Neural cell (in vitro differentiated cells): Measurements from ENCODE around the gene GAPVD1. TPM values are rescaled to one million over a fixed set of nuclear protein-coding genes. Genes with fewer than 3 reads are reported as not detected.

Experiments
- H2AFZ ChIP-seq: fragments of 200-600, 300-800 bp; sonication (generic), shearing (Covaris generic); 2 replicates; pipeline ENCODE4 v1.6.0; 2014; ENCODE audit warnings: low read depth, mild to moderate bottlenecking, antibody characterized with exemption, low read length, moderate library complexity
- H3F3A ChIP-seq: fragments of 200-600 bp; shearing (Covaris generic); 2 replicates; pipeline ENCODE4 v1.6.1; 2016; ENCODE audit warnings: mild to moderate bottlenecking, moderate library complexity, mixed read lengths, antibody characterized with exemption, low read length; ENCODE audit not compliant: insufficient read depth, poor library complexity, severe bottlenecking
- H3K27ac ChIP-seq: fragments of 200-600, 300-800 bp; sonication (generic), shearing (Covaris generic); 2 replicates; pipeline ENCODE4 v1.5.1; 2014; ENCODE audit warnings: mild to moderate bottlenecking, low read length, moderate library complexity
- H3K27me3 ChIP-seq: fragments of 300-800, 200-600 bp; sonication (generic), shearing (Covaris generic); 2 replicates; pipeline ENCODE4 v1.6.0; 2014; ENCODE audit warnings: mild to moderate bottlenecking, low read depth, low read length, moderate library complexity; ENCODE audit not compliant: insufficient read depth
- H3K36me3 ChIP-seq: fragments of 300-800, 200-600 bp; sonication (generic), shearing (Covaris generic); 2 replicates; pipeline ENCODE4 v1.5.1; 2014; ENCODE audit warnings: mild to moderate bottlenecking, antibody characterized with exemption, low read length, moderate library complexity; ENCODE audit not compliant: insufficient read depth
- H3K4me2 ChIP-seq: fragments of 300-800, 200-600 bp; sonication (generic), shearing (Covaris generic); 2 replicates; pipeline ENCODE4 v1.6.0; 2014; ENCODE audit warnings: mild to moderate bottlenecking, low read length
- H3K4me3 ChIP-seq: fragments of 300-800, 200-600 bp; sonication (generic), shearing (Covaris generic); 2 replicates; pipeline ENCODE4 v1.5.1; 2014; ENCODE audit warnings: mild to moderate bottlenecking, low read length, moderate library complexity
- H3K79me2 ChIP-seq: fragments of 200-600 bp; shearing (Covaris generic); replicated peaks from 2 replicates; pipeline ENCODE4 v1.6.0; 2014; ENCODE audit warnings: mild to moderate bottlenecking, low read length, moderate library complexity; ENCODE audit not compliant: insufficient read depth
- H3K9ac ChIP-seq: fragments of 300-800, 200-600 bp; sonication (generic), shearing (Covaris generic); 2 replicates; pipeline ENCODE4 v1.6.1; 2016; ENCODE audit warnings: mild to moderate bottlenecking, low read length, mixed read lengths
- H3K9me2 ChIP-seq: fragments of 200-600 bp; shearing (Covaris generic); 2 replicates; pipeline ENCODE4 v1.6.1; 2016; ENCODE audit warnings: mild to moderate bottlenecking, low read length, mixed read lengths; ENCODE audit not compliant: insufficient read depth
- H3K9me3 ChIP-seq: fragments of 200-600, 300-800 bp; sonication (generic), shearing (Covaris generic); 2 replicates; pipeline ENCODE4 v1.6.1; 2016; ENCODE audit warnings: mild to moderate bottlenecking, mixed run types, low read length, moderate library complexity, mixed read lengths
- H4K20me1 ChIP-seq: fragments of 200-600 bp; shearing (Covaris generic); 2 replicates; pipeline ENCODE4 v1.6.1; 2016; ENCODE audit warnings: mild to moderate bottlenecking, mixed run types; ENCODE audit not compliant: insufficient read depth
- CTCF ChIP-seq: fragments of 450-650 bp; IDR thresholded peaks from 2 replicates; pipeline ENCODE4 v1.5.1; 2014; ENCODE audit warnings: antibody characterized with exemption, mild to moderate bottlenecking, moderate library complexity; ENCODE audit not compliant: poor library complexity, severe bottlenecking
- EP300 ChIP-seq: fragments of 450-650 bp; conservative IDR thresholded peaks from 2 replicates; pipeline ENCODE4 v1.6.1; 2014; ENCODE audit warnings: antibody characterized with exemption, mild to moderate bottlenecking, moderate library complexity; ENCODE audit not compliant: poor library complexity, severe bottlenecking
- EZH2 ChIP-seq: fragments of 200-600, 300-800 bp; shearing (Covaris generic), sonication (generic); IDR thresholded peaks from 2 replicates; pipeline ENCODE4 v1.6.1; 2014; ENCODE audit warnings: antibody characterized with exemption, low read length, borderline replicate concordance, mild to moderate bottlenecking; ENCODE audit not compliant: insufficient read depth, poor library complexity, severe bottlenecking
- MXI1 ChIP-seq: fragments of 450-650 bp; conservative IDR thresholded peaks from 2 replicates; pipeline ENCODE4 v1.6.1; 2014; ENCODE audit warnings: antibody characterized with exemption, mild to moderate bottlenecking; ENCODE audit not compliant: poor library complexity, severe bottlenecking
- POLR2AphosphoS5 ChIP-seq: IDR thresholded peaks from 2 replicates; pipeline ENCODE4 v1.6.1; 2012
- RAD21 ChIP-seq: fragments of 450-650 bp; conservative IDR thresholded peaks from 2 replicates; pipeline ENCODE4 v1.6.1; 2014; ENCODE audit warnings: antibody characterized with exemption, mild to moderate bottlenecking, moderate library complexity
- REST ChIP-seq: IDR thresholded peaks from 2 replicates; pipeline ENCODE4 v1.6.1; 2012; ENCODE audit warnings: borderline replicate concordance
- SMC3 ChIP-seq: fragments of 450-650 bp; conservative IDR thresholded peaks from 2 replicates; pipeline ENCODE4 v1.6.1; 2014; ENCODE audit warnings: antibody characterized with exemption, mild to moderate bottlenecking, moderate library complexity; ENCODE audit not compliant: poor library complexity
- TAF1 ChIP-seq: IDR thresholded peaks from 2 replicates; pipeline ENCODE4 v1.6.1; 2012; ENCODE audit warnings: low read depth
- polyA plus RNA-seq: library from polyadenylated mRNA; depleted of rRNA; stranded (reverse); fragments of >200 nt; gene quantifications from 2 replicates; pipeline ENCODE4 v1.2.3, GENCODE V29; 2014

GAPVD1 gene
- polyA plus RNA-seq, 1 donor from 2014 or later, result 49.2 TPM

- Histone ChIP-seq H3K9me3 (no peaks in the 10 kb centered on the region), H3F3A (no peaks in the 10 kb centered on the region), H3K27ac (no peak overlapping the region), H3K27me3 (no peaks in the 10 kb centered on the region), H2AFZ (no peak overlapping the region), H3K36me3 (peaks cover 22% of the 10 kb centered on the region), H3K79me2 (peaks cover 50% of the 10 kb centered on the region), H3K9me2 (no peaks in the 10 kb centered on the region), H4K20me1 (no peaks in the 10 kb centered on the region), H3K4me2 (peak overlapping the region; percentile 31), H3K9ac (no peak overlapping the region), H3K4me3 (peak overlapping the region; percentile 90)
- TF ChIP-seq RAD21, result no peak
- no peak for TF ChIP-seq EZH2
- no peak for TF ChIP-seq CTCF
- no peak for TF ChIP-seq MXI1
- no peak for TF ChIP-seq POLR2AphosphoS5
- no peak for TF ChIP-seq SMC3
- no peak for TF ChIP-seq EP300
Observed at GRCh38 chr9:125238127-125238914, 23.3 kb upstream of the GAPVD1 start.

- Histone ChIP-seq H3F3A (no peaks in the 10 kb centered on the region), H3K4me3 (peak overlapping the region; percentile 90), H3K36me3 (peaks cover 22% of the 10 kb centered on the region), H3K9me2 (no peaks in the 10 kb centered on the region), H3K9ac (no peak overlapping the region), H3K4me2 (peak overlapping the region; percentile 79), H2AFZ (no peak overlapping the region), H4K20me1 (no peaks in the 10 kb centered on the region), H3K27me3 (no peaks in the 10 kb centered on the region), H3K27ac (no peak overlapping the region), H3K79me2 (peaks cover 50% of the 10 kb centered on the region), H3K9me3 (no peaks in the 10 kb centered on the region)
- TF ChIP-seq EP300, result no peak
- no peak for TF ChIP-seq MXI1
- no peak for TF ChIP-seq REST
- no peak for TF ChIP-seq EZH2
- no peak for TF ChIP-seq CTCF
- TF ChIP-seq TAF1, result no peak
- TF ChIP-seq RAD21, result no peak
- no peak for TF ChIP-seq POLR2AphosphoS5
- TF ChIP-seq SMC3, result no peak
Observed at GRCh38 chr9:125238915-125239446, 22.6 kb upstream of the GAPVD1 start.
